ENCODE results near the gene P4HA2. TPM values are rescaled to one million over a fixed set of nuclear protein-coding genes. Genes with fewer than 3 reads are reported as not detected.
A peak's percentile ranks its signal among the peaks of the same experiment; 100 is the strongest.

P4HA2 gene
- total and polyA plus RNA-seq, 2 of the 13 experiments (the other 11 are each of a cell fraction or from before 2014, with no cell fraction given): 37.7 to 126 TPM

DNA sequence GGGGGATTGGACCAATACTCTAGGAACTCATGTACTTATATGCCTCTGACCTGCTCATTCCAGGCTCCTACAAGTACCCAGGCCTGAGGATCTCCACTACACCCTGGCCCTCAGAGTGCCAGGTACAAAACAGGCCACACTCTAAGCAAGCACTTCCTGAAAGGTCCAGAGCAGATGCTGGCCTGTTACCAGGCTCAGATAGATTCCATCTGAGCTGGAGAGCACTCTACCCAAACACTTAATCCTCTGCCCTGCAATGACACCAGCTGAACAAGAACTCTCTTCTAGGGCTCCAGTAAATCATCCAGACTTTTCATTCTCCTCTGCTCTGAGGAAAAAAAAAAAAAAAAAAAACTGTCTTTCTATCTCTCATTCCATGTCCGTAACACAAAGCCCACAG, 2.9 kb downstream of the P4HA2 start:
- intact Hi-C loops (cut with micrococcal nuclease; ENCODE audit: unreplicated experiment) (no loop called here), in situ Hi-C loops (cut with HindIII; ENCODE audit: extremely low pct_ligation_motif_present, low pct_unique_long_range_greater_than_20kb) (no loop called here)
- WGBS (ENCODE audit: low lambda C conversion rate): 100% methylated on average over 1 of the region's 1 CpG
- peaks cover 44% of the 10 kb centered on the region for H3K4me1 ChIP-seq (ENCODE audit: insufficient read depth, low read length)
- no peak overlapping the region for H3K4me2 ChIP-seq (ENCODE audit: low read depth, low read length)
- H4K20me1 ChIP-seq (ENCODE audit: insufficient read depth, low read length): no peaks in the 10 kb centered on the region
- peaks cover 0 to 3% of the 10 kb centered on the region in 2 experiments; a peak in 1 of 5 replicates for H3K27me3 ChIP-seq (ENCODE audit: control insufficient read depth in 1 of 2, insufficient read depth in 2 of 2, low read length in 2 of 2)
- ChIA-PET CTCF (ENCODE audit: low intra/inter-chr PET ratio, low total read pairs) (no interaction called here), POLR2A (no interaction called here)
- FAIRE-seq (no peak), ATAC-seq (no peak), DNase-seq (ENCODE audit: low spot score) (no peak)
- no TSS peak for BruUV-seq (replicated peaks)
- H3K79me2 ChIP-seq (ENCODE audit: insufficient read depth, low read length): peaks cover 24% of the 10 kb centered on the region
- TF ChIP-seq CEBPG (CRISPR knock-in tag; IDR thresholded peaks at IDR 0.05) (no peak), ZNF75D (CRISPR knock-in tag; IDR thresholded peaks at IDR 0.05; ENCODE audit: borderline replicate concordance) (0 out of 2 replicates have a peak, but pooled peaks have one; percentile 15), ZBTB7B (CRISPR knock-in tag; IDR thresholded peaks at IDR 0.05) (no peak), HOXA9 (CRISPR knock-in tag; IDR thresholded peaks at IDR 0.05; ENCODE audit: borderline replicate concordance) (no peak)
- no peak overlapping the region for H3K4me3 ChIP-seq (replicated peaks in 1 of 3; ENCODE audit: insufficient read depth in 1 of 3, low read depth in 2 of 3, low read length in 3 of 3)
- no peak overlapping the region for H3K27ac ChIP-seq (ENCODE audit: extremely low read length, insufficient read depth, low read length)
- no peaks in the 10 kb centered on the region for H3K9me3 ChIP-seq (ENCODE audit: low read length)
- H3K36me3 ChIP-seq (replicated peaks in 1 of 2; ENCODE audit: control insufficient read depth in 1 of 2, insufficient read depth in 2 of 2, low read length in 2 of 2): peaks cover 0 to 5% of the 10 kb centered on the region in 2 experiments; a peak in 2 of 5 replicates
- H3K9ac ChIP-seq (ENCODE audit: insufficient read depth, low read depth, low read length): no peak overlapping the region
- no peak overlapping the region for H2AFZ ChIP-seq (ENCODE audit: low read length)

DNA sequence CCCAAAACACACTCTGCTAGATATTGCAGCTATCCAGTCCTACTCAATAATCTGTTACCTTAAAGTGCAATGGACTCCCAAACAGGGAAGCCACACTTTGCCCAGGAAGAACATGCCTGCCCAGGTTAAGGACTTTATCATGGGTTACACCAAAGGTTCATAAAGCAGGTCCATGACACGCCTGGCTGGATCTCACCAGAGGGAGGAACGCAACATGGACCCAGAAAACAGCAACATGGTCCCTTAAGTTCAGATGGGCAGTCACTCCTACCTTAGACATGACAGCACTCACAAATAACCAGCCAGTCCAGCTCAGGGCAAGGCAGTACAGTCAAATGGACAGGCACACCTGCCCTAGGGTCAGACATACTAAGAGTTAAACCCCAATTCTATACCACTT, 3.8 kb downstream of the P4HA2 start:
- no peaks in the 10 kb centered on the region for H3K9me3 ChIP-seq (ENCODE audit: low read length)
- H3K79me2 ChIP-seq (ENCODE audit: insufficient read depth, low read length): peaks cover 24% of the 10 kb centered on the region
- peaks cover 41% of the 10 kb centered on the region for H3K4me1 ChIP-seq (ENCODE audit: insufficient read depth, low read length)
- no peaks in the 10 kb centered on the region; a peak in 1 of 5 replicates for H3K27me3 ChIP-seq (ENCODE audit: control insufficient read depth in 1 of 2, insufficient read depth in 2 of 2, low read length in 2 of 2)
- no peak for ATAC-seq
- DNase-seq (ENCODE audit: low spot score): no peak
- no peaks in the 10 kb centered on the region for H4K20me1 ChIP-seq (ENCODE audit: insufficient read depth, low read length)
- WGBS (ENCODE audit: low lambda C conversion rate): 92% methylated on average over 2 of the region's 2 CpGs
- peaks cover 0 to 10% of the 10 kb centered on the region in 2 experiments; a peak in 2 of 5 replicates for H3K36me3 ChIP-seq (replicated peaks in 1 of 2; ENCODE audit: control insufficient read depth in 1 of 2, insufficient read depth in 2 of 2, low read length in 2 of 2)
- ChIA-PET CTCF (ENCODE audit: low intra/inter-chr PET ratio, low total read pairs) (no interaction called here), POLR2A (no interaction called here)
- no TSS peak for BruUV-seq (replicated peaks)
- intact Hi-C loops (cut with micrococcal nuclease; ENCODE audit: unreplicated experiment) (no loop called here), in situ Hi-C loops (cut with HindIII; ENCODE audit: extremely low pct_ligation_motif_present, low pct_unique_long_range_greater_than_20kb) (no loop called here)
- no peak overlapping the region for H2AFZ ChIP-seq (ENCODE audit: low read length)
- FAIRE-seq: no peak
- H3K9ac ChIP-seq (ENCODE audit: insufficient read depth, low read depth, low read length): no peak overlapping the region
- no peak overlapping the region for H3K4me3 ChIP-seq (replicated peaks in 1 of 3; ENCODE audit: insufficient read depth in 1 of 3, low read depth in 2 of 3, low read length in 3 of 3)
- no peak overlapping the region for H3K27ac ChIP-seq (ENCODE audit: extremely low read length, insufficient read depth, low read length)
- no peak overlapping the region for H3K4me2 ChIP-seq (ENCODE audit: low read depth, low read length)
- no peak for TF ChIP-seq ZSCAN20 (CRISPR knock-in tag; IDR thresholded peaks at IDR 0.05; ENCODE audit: borderline replicate concordance)
- TF ChIP-seq, protein P1, sequence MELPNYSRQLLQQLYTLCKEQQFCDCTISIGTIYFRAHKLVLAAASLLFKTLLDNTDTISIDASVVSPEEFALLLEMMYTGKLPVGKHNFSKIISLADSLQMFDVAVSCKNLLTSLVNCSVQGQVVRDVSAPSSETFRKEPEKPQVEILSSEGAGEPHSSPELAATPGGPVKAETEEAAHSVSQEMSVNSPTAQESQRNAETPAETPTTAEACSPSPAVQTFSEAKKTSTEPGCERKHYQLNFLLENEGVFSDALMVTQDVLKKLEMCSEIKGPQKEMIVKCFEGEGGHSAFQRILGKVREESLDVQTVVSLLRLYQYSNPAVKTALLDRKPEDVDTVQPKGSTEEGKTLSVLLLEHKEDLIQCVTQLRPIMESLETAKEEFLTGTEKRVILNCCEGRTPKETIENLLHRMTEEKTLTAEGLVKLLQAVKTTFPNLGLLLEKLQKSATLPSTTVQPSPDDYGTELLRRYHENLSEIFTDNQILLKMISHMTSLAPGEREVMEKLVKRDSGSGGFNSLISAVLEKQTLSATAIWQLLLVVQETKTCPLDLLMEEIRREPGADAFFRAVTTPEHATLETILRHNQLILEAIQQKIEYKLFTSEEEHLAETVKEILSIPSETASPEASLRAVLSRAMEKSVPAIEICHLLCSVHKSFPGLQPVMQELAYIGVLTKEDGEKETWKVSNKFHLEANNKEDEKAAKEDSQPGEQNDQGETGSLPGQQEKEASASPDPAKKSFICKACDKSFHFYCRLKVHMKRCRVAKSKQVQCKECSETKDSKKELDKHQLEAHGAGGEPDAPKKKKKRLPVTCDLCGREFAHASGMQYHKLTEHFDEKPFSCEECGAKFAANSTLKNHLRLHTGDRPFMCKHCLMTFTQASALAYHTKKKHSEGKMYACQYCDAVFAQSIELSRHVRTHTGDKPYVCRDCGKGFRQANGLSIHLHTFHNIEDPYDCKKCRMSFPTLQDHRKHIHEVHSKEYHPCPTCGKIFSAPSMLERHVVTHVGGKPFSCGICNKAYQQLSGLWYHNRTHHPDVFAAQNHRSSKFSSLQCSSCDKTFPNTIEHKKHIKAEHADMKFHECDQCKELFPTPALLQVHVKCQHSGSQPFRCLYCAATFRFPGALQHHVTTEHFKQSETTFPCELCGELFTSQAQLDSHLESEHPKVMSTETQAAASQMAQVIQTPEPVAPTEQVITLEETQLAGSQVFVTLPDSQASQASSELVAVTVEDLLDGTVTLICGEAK (IDR thresholded peaks at IDR 0.05): no peak
- TF ChIP-seq, protein P1 (CRISPR knock-in tag; IDR thresholded peaks at IDR 0.05): no peak
